ENCODE measurements around the gene ATP9A.
"Not testable (repeated sequence)": the region's sequence is repeated elsewhere in the genome, so short reads cannot be mapped to it uniquely, and the experiment has no call there.

DNA sequence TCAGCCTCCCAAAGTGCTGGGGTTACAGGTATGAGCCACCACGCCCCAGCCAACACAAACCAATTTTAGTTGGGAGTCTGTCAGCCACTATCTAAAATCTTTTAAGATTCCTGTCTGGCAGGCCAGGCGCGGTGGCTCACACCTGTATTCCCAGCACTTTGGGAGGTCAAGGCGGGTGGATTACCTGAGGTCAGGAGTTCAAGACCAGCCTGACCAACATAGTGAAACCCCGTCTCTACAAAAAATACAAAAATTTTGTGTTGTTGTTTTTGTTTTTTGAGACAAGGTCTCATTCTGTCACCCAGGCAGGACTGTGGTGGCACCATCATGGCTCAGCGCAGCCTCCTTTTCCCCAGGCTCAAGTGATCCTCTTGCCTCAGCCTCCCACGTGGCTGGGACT, 27.9 kb downstream of the ATP9A start:
- not testable (repeated sequence) for TF ChIP-seq POLR2A, EP300 (IDR thresholded peaks at IDR 0.05)
- TF ChIP-seq, protein P1, sequence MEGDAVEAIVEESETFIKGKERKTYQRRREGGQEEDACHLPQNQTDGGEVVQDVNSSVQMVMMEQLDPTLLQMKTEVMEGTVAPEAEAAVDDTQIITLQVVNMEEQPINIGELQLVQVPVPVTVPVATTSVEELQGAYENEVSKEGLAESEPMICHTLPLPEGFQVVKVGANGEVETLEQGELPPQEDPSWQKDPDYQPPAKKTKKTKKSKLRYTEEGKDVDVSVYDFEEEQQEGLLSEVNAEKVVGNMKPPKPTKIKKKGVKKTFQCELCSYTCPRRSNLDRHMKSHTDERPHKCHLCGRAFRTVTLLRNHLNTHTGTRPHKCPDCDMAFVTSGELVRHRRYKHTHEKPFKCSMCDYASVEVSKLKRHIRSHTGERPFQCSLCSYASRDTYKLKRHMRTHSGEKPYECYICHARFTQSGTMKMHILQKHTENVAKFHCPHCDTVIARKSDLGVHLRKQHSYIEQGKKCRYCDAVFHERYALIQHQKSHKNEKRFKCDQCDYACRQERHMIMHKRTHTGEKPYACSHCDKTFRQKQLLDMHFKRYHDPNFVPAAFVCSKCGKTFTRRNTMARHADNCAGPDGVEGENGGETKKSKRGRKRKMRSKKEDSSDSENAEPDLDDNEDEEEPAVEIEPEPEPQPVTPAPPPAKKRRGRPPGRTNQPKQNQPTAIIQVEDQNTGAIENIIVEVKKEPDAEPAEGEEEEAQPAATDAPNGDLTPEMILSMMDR (IDR thresholded peaks at IDR 0.05), result not testable (repeated sequence)

All from tibial nerve (tissue), 4 donors.